ENCODE measurements around the gene MAP2.

DNA sequence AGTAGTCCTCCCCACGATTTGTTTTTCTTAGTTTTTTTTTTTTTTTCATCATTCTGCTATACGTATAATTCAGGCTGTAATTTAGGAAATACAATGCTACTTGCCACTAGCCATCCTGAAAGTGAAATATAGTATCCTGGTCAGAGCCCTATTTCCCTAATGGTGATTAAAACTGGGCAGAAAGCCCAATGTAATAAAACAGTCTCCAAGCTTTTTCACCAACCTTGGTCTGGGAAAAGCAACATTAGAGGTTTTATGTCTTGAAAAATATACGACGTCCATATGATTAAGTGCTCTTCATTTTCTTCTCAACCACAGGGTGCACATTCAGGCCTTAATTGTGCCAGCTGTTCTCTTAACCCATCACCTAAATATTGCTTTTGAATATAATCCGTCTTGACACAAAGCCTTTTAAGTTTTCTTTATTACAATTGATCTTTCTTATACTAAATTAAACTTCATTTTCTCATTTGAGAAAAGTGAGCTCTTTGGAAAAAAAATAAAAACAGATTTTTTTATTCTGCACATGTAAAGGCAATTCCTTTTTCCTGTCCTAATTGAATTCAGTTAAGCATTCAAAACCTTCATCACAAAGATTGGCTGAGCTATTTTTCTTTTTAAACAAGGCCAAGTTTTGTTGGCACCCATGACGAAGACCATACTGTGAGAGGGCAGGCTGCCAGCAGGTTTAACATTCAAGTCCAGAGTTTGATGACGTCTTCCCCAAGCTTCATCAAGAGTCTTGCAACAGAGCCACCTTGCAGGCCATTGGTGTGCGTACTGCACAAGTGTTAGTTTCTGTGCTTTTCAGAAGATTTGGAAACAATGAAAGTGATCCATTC is 52.7 kb downstream of the MAP2 start:
- TF ChIP-seq, protein P1, sequence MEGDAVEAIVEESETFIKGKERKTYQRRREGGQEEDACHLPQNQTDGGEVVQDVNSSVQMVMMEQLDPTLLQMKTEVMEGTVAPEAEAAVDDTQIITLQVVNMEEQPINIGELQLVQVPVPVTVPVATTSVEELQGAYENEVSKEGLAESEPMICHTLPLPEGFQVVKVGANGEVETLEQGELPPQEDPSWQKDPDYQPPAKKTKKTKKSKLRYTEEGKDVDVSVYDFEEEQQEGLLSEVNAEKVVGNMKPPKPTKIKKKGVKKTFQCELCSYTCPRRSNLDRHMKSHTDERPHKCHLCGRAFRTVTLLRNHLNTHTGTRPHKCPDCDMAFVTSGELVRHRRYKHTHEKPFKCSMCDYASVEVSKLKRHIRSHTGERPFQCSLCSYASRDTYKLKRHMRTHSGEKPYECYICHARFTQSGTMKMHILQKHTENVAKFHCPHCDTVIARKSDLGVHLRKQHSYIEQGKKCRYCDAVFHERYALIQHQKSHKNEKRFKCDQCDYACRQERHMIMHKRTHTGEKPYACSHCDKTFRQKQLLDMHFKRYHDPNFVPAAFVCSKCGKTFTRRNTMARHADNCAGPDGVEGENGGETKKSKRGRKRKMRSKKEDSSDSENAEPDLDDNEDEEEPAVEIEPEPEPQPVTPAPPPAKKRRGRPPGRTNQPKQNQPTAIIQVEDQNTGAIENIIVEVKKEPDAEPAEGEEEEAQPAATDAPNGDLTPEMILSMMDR (conservative IDR thresholded peaks at IDR 0.05 in 1 of 2, IDR thresholded peaks at IDR 0.05 in 1 of 2; ENCODE audit: extremely low read depth in 1 of 2, insufficient read depth in 1 of 2, low read depth in 1 of 2, low read length in 2 of 2): no peak
- no peak for TF ChIP-seq EZH2 (IDR thresholded peaks at IDR 0.05; ENCODE audit: borderline replicate concordance, low read length)
